Measurements from ENCODE around the gene DNASE1L1. TPM values are rescaled to one million over a fixed set of nuclear protein-coding genes. Genes with fewer than 3 reads are reported as not detected.

The DNASE1L1 gene
- total and polyA plus RNA-seq, 2 of the 13 experiments (the other 11 are each of a cell fraction or from before 2014, with no cell fraction given): 4.7 to 12.3 TPM

- no peaks in the 10 kb centered on the region for H4K20me1 ChIP-seq (ENCODE audit: insufficient read depth, low read length)
- no peak for TF ChIP-seq ZNF703 (CRISPR knock-in tag; IDR thresholded peaks at IDR 0.05; ENCODE audit: borderline replicate concordance)
- no peak for TF ChIP-seq ZFP36L2 (CRISPR knock-in tag; IDR thresholded peaks at IDR 0.05)
- no peaks in the 10 kb centered on the region for H3K4me1 ChIP-seq (ENCODE audit: insufficient read depth, low read length)
- WGBS (ENCODE audit: low lambda C conversion rate): 100% methylated on average over 1 of the region's 8 CpGs
- no peaks in the 10 kb centered on the region for H3K27me3 ChIP-seq (ENCODE audit: control insufficient read depth in 1 of 2, insufficient read depth in 2 of 2, low read length in 2 of 2)
- in situ Hi-C loops (cut with HindIII; ENCODE audit: extremely low pct_ligation_motif_present, low pct_unique_long_range_greater_than_20kb) (loop anchor here (25.0 kb wide), 1 partner anchor 118 kb away; the partner anchor contains the start of genes G6PD and IKBKG), intact Hi-C loops (cut with micrococcal nuclease; ENCODE audit: unreplicated experiment) (no loop called here)
- no peak overlapping the region for H3K27ac ChIP-seq (ENCODE audit: extremely low read length, insufficient read depth, low read length)
- ATAC-seq (no peak), FAIRE-seq (no peak), DNase-seq (ENCODE audit: low spot score) (no peak)
- ChIA-PET CTCF (ENCODE audit: low intra/inter-chr PET ratio, low total read pairs) (no interaction called here), POLR2A (interaction anchor here (1.8 kb wide), 1 partner anchor 22 kb away, joined by 4 read pairs; the partner anchor contains the start of gene RPL10)
- H3K9me3 ChIP-seq (ENCODE audit: low read length): no peaks in the 10 kb centered on the region
- no peak overlapping the region for H3K4me2 ChIP-seq (ENCODE audit: low read depth, low read length)
- no peaks in the 10 kb centered on the region for H3K79me2 ChIP-seq (ENCODE audit: insufficient read depth, low read length)
- H2AFZ ChIP-seq (ENCODE audit: low read length): no peak overlapping the region
- no TSS peak for BruUV-seq (replicated peaks)
- no peak overlapping the region for H3K9ac ChIP-seq (ENCODE audit: insufficient read depth, low read depth, low read length)
- no peak overlapping the region for H3K4me3 ChIP-seq (replicated peaks in 1 of 3; ENCODE audit: insufficient read depth in 1 of 3, low read depth in 2 of 3, low read length in 3 of 3)
- H3K36me3 ChIP-seq (replicated peaks in 1 of 2; ENCODE audit: control insufficient read depth in 1 of 2, insufficient read depth in 2 of 2, low read length in 2 of 2): no peaks in the 10 kb centered on the region
These were observed 10.1 kb upstream of the DNASE1L1 start for GRCh38 chrX:154419189-154419588.

GRCh38 chrX:154417157-154417556, 8.1 kb upstream of the DNASE1L1 start:
- H3K79me2 ChIP-seq (ENCODE audit: insufficient read depth, low read length): no peaks in the 10 kb centered on the region
- H3K4me2 ChIP-seq (ENCODE audit: low read depth, low read length): no peak overlapping the region
- 0 out of 5 replicates have a peak, but pooled peaks cover 0 to 4% of the 10 kb centered on the region in 2 experiments for H3K36me3 ChIP-seq (replicated peaks in 1 of 2; ENCODE audit: control insufficient read depth in 1 of 2, insufficient read depth in 2 of 2, low read length in 2 of 2)
- 97% methylated on average over 7 of the region's 7 CpGs for WGBS (ENCODE audit: low lambda C conversion rate)
- in situ Hi-C loops (cut with HindIII; ENCODE audit: extremely low pct_ligation_motif_present, low pct_unique_long_range_greater_than_20kb) (loop anchor here (25.0 kb wide), 1 partner anchor 120 kb away; the partner anchor contains the start of genes G6PD and IKBKG), intact Hi-C loops (cut with micrococcal nuclease; ENCODE audit: unreplicated experiment) (no loop called here)
- H2AFZ ChIP-seq (ENCODE audit: low read length): no peak overlapping the region
- ChIA-PET POLR2A (no interaction called here), CTCF (ENCODE audit: low intra/inter-chr PET ratio, low total read pairs) (no interaction called here)
- H3K4me1 ChIP-seq (ENCODE audit: insufficient read depth, low read length): peaks cover 9% of the 10 kb centered on the region
- ATAC-seq (no peak), FAIRE-seq (no peak), DNase-seq (ENCODE audit: low spot score) (no peak)
- no peak overlapping the region for H3K4me3 ChIP-seq (replicated peaks in 1 of 3; ENCODE audit: insufficient read depth in 1 of 3, low read depth in 2 of 3, low read length in 3 of 3)
- no peak overlapping the region for H3K27ac ChIP-seq (ENCODE audit: extremely low read length, insufficient read depth, low read length)
- no peaks in the 10 kb centered on the region for H3K9me3 ChIP-seq (ENCODE audit: low read length)
- H3K9ac ChIP-seq (ENCODE audit: insufficient read depth, low read depth, low read length): no peak overlapping the region
- BruUV-seq (replicated peaks): no TSS peak
- H3K27me3 ChIP-seq (ENCODE audit: control insufficient read depth in 1 of 2, insufficient read depth in 2 of 2, low read length in 2 of 2): no peaks in the 10 kb centered on the region
- H4K20me1 ChIP-seq (ENCODE audit: insufficient read depth, low read length): no peaks in the 10 kb centered on the region
- TF ChIP-seq FOXK2 (IDR thresholded peaks at IDR 0.05) (no peak), SNAI1 (CRISPR knock-in tag; IDR thresholded peaks at IDR 0.05; ENCODE audit: borderline replicate concordance) (no peak), ZNF407 (CRISPR knock-in tag; IDR thresholded peaks at IDR 0.05; ENCODE audit: not compliant biosample characterization) (no peak), ZZZ3 (CRISPR knock-in tag; IDR thresholded peaks at IDR 0.05; ENCODE audit: borderline replicate concordance) (no peak), ZSCAN31 (CRISPR knock-in tag; IDR thresholded peaks at IDR 0.05; ENCODE audit: low read depth) (no peak), MYNN (CRISPR knock-in tag; IDR thresholded peaks at IDR 0.05; ENCODE audit: low read depth) (no peak)

Measured in HepG2 (cell line).